ENCODE measurements around the gene TFG.

TFG gene

DNA sequence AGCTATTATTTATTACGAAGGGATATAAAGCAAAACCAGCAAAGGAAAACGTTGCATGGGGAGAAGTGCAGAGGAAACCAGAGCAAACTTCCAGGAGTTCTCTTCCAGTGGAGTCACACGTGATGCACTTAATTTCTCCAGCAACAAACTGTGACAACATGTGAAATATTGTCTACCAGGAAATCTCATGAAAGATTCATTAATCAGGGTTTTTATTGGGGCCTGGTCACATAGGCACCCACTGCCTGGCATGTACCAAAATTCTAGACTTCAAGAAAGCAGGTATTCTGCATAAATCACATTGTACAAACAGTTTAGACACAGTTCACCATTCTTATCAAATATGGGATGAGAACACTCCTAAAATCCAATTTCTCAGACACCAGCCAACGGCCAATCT is 5.4 kb upstream of the TFG start:
- in situ Hi-C loops (cut with HindIII; ENCODE audit: low sequenced_read_pairs), result no loop called here

DNA sequence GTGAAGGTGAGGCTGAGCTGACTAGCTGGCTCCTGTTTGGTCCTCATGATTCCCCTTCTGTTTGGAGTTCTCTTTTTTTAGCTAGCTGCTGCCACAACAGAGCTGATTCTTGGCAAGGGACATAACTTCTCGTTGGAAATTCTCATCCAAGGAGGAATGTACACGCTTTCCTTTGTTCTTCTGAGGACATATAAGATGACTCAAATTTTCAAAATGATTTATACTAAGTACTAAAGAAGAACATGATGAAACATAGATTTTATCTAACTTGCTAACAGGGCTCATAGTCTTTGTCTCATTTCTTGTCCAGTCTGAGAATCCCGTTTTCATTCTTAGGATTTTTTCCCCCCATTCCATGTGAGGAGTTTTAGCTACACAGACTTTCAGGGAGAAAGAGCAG is 2.9 kb upstream of the TFG start:
- in situ Hi-C loops (cut with HindIII; ENCODE audit: low sequenced_read_pairs), result no loop called here

DNA sequence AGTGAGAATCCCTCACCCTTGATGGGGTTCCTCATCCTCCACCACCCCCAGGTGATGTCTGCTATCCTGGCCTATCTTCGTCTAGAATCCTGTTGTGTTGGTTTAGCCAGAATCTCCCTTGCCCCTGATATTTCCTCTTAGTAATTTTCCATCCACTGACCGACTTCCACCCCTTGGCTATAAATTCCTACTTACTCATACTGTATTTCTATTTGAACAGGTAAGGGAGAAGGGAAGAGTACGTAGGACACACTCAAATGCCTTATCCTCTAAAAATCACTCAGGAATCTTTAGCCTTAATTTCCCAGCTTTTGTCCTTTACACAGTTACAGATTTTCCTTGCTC is 678 bp upstream of the TFG start:
- in situ Hi-C loops (cut with HindIII; ENCODE audit: low sequenced_read_pairs), result no loop called here

DNA sequence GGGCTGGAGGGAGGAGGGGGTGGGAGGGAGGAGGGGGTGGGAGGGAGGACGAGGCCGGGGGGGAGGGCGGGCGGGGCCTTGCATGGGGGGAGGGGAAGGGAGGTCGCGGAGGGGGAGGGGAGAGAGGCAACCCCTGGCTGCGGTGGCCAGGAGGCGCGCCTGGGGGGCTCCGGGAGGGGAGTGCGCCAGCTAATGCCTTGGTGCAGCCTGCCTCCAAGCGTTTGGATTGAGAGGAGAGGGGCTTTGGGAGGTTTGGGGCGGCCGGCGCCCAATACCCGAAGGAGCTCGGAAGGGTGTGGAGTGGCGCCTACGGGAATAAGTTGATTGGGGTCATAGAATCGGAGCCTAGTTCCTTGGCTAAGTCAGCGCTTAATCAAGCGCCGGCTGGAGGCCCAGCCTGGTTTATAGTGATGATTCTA is 557 bp downstream of the TFG start:
- in situ Hi-C loops (cut with HindIII; ENCODE audit: low sequenced_read_pairs), result no loop called here

DNA sequence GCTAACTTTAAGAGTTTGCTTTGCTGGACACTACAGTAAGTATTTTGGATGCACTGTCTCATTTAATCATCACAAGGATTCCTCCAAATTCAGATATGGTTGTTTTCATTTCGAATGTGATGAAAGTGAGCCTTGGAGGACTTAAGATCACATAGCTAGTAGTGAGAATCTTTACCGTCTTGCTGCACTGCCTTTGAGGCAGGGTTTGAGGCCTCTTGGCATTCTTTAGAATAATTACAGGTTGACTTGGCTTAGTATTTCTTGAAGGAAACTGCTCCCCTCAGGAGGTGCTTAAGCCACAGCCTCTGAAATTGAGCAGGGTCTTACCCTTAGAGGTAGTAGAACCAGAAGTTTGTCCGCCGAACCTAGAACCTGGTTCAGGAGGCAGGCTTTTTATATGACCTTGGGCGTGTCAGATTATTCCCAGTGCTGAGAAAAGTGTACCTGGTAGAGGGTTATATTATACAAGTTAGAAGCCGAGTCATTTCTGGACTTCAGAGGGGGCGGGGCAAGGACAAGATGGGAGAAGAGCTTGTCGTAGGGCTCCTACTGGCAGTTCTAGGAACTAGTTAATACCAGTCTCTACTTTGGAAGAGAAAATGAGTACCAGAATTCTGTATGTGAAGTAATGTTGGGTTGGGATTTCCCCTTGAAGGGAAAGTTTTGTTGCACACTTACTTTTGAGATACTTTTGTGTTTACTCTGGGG is 1.1 kb downstream of the TFG start:
- in situ Hi-C loops (cut with HindIII; ENCODE audit: low sequenced_read_pairs), result no loop called here

DNA sequence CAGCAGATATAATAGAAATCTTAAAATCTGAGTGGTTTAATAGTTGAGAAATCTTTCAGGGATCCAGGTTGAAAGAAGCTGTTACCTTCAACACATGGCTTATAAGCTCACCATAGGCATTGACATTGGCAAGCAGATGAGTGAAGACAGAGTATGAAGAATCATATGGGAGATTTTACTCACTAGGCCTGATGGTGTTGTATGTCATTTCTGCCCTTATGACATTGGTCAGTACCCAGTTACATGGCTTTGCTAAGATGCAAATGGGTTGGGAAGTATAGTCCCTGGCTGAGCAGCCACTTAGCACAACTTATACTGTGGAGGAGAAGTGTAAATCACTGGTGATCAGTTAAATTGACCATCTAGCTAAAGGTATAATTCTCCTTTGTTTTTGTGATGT is 5.9 kb downstream of the TFG start:
- in situ Hi-C loops (cut with HindIII; ENCODE audit: low sequenced_read_pairs), result no loop called here

DNA sequence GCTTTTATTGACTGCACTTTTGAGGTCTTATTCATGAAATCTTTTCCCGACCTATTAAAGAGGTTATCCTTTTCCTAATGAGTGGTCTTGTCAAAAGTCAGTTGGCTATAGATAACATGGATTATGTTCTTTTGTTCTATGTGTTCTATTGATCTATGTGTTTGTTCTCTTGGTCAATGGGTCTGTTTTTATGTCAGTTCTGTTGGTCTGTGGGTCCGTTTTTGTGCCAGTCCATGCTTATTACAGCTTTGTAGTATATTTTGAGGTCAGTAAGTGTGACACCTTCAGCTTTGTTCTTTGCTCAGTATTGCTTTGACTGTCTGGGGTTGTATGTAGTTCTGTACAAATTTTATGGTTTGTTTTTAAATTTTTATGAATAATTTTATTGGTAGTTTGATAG is 7.8 kb downstream of the TFG start:
- in situ Hi-C loops (cut with HindIII; ENCODE audit: low sequenced_read_pairs), result no loop called here

DNA sequence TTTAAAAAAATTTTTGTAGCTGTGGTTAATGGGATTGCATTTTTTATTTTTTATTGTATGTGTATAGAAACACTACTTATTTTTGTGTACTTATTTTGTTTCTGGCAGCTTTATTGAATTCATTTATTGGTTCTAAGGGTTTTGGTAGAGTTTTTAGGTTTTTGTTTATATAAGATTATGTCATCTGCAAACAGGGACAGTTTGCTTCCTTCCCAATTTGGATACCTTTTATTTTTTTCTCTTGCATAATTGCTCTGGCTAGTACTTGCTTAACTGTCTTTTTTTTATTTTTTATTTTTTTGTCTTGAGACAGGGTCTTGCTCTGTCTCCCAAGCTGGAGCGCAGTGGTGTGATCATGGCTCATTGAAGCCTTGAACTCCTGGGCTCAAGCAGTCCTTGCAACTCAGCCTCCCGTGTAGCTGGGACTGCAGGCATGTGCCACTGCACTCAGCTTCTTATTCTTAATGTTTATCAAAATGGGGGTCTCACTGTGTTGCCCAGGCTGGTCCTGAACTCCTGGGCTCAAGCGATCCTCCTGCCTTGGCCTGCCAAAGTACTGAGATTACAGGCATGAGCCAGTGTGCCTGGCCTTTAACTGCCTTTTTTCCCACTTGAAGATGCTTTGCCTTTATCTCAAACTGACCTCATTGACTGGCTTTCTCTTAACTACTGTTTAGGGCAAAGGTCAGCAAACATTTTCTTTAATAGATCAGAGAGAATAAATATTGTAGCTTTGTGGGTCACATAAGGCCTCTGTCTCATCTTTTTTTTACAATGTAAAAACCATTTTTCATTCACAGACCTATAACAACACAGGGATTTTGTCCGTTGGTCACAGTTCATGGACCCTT is 8.6 kb downstream of the TFG start:
- in situ Hi-C loops (cut with HindIII; ENCODE audit: low sequenced_read_pairs), result no loop called here

DNA sequence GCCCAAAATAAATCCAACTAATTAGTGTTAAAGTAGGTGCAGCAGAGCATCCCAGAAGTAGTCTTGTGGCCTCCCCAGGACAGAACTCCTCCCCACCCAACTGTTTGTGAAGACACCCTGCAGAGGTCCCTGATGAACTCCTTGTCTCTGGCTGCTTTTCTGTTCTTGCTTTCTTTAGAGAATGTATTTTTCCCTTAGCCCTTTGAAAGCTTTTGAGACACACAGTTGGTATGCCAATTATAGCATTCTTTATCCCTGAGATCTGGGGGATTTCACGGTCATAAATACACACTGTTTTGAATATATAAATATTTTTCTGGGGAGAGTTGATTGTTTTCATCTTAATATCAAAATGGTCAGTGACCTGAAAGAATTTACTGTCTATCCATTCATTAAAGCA is 9.8 kb downstream of the TFG start:
- in situ Hi-C loops (cut with HindIII; ENCODE audit: low sequenced_read_pairs), result no loop called here

DNA sequence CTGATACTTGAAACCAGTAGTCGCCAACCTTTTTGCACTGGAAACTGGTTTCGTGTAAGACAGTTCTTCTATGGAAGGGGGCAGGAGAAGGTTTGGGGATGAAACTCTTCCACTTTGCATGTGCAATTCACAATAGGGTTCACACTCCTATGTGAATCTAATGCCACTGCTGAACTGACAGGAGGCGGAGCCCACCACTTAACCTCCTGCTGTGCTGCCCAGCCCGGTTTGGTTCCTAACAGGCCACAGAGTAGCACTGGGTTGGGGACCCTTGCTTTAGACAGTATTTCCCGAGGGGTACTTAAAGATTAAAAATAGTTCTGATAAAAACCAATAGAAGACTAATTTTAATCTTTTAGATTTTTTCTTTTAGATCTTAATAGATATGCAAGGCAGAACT is 11.1 kb downstream of the TFG start:
- in situ Hi-C loops (cut with HindIII; ENCODE audit: low sequenced_read_pairs), result no loop called here

DNA sequence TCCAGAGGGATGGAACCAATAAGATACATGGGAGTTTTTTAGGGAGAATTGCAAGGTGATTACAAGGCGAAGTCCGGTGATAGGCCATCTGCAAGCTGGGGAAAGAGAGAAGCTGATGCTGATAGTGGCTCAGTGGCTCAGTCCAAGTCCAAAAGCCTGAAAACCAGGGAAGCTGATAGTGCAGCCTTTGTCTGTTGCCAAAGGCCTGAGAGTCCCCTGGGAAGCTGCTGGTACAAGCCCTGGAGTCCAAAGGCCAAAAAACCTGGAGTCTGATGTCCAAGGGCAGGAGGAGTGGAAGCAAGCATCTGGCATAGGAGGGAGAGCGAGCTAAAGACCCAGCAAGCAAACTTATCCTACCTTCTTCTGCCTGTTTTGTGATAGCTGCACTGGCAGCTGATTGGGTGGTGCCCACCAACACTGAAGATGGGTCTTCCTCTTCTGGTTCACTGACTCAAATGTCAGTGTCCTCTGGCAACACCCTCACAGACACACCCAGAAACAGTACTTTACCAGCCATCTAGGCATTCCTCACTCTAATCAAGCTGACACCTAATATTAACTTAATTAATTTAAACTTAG is 16.7 kb downstream of the TFG start:
- in situ Hi-C loops (cut with HindIII; ENCODE audit: low sequenced_read_pairs), result no loop called here

DNA sequence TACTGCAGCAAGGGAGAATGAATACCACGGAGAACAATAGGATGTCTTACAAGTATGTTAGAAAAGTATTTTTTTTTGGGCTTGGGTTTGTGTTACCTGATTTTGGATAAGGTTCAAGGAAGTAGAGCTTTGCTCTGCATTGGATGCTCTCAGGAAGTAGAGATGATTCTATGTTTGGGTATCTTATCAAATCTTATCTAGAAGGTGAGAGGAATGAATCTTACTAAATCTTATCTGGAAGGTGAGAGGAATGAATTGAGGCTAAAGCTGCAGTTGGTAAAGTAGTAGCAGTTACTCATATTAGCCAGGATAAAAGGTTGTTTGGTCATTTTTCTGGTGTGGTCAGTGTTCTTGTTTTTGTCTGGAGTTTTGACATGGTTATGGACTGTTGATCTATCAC is 17.4 kb downstream of the TFG start:
- in situ Hi-C loops (cut with HindIII; ENCODE audit: low sequenced_read_pairs), result no loop called here

DNA sequence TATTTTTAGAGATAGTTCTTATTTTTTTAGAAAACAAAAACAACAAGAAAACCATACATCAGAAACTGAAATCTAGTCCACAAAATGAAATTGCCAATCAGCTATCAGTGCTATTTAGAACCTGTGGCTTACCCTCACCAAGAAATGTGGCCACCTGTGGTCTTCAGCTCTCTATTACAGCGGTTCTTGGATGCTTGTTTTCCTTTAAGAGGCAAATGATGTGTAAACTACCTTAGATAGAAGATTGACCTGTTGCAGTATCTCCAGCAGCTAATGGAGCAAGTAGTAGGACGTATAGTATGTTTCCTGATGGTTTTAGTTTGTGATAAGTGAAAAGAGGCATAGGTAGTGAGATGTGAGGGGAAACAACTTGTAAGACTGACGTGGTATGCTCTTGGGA is 21.2 kb downstream of the TFG start:
- in situ Hi-C loops (cut with HindIII; ENCODE audit: low sequenced_read_pairs), result no loop called here

DNA sequence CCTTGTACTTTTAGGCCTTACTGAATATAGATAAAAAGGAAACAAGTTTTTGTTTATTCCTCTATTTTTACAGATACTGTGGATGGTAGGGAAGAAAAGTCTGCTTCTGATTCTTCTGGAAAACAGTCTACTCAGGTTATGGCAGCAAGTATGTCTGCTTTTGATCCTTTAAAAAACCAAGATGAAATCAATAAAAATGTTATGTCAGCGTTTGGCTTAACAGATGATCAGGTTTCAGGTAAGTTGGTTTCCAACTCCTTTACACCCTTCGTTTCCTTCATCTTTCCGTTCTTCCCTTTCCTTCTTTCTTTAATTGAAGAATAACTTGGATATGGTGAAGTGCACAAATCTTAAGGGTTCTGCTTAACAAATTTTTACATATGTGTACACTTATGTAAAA is 23.1 kb downstream of the TFG start:
- in situ Hi-C loops (cut with HindIII; ENCODE audit: low sequenced_read_pairs), result no loop called here

DNA sequence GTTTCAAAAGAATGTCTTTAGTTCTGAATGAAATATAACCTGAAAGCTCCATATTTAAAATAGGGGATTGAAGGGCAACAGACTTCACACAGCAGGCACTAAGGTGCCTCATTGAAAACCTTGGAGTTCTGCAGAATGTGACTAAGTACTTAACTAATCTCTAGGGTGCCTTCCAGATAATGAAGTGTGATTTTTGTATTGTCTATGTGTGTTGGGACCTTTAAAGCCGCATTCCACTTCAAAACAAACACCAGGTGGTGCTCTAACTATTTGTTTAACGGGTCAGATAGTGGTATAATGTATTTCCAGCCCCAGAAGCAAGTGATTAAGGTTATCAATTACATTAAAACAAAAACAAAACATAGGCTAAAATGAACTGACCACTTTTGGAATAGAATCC is 28.0 kb downstream of the TFG start:
- in situ Hi-C loops (cut with HindIII; ENCODE audit: low sequenced_read_pairs), result no loop called here

DNA sequence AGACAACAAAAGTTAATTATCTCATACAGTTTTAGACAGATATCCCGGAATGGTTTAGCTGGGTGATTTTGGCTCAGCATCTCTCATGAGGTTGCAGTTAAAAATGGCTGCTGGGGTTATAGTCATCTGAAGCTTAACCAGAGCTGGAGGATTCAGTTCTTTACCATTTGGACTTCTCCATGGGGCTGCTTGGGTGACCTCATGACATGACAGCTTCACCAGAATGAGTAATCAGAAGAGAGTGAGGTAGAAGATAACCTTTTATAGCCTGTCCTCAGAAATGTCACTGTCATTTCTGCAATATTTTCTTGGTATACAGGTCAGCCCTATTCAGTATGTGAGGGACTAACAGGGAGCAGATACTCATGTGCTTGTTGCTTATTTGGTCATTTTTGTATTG is 30.9 kb downstream of the TFG start:
- in situ Hi-C loops (cut with HindIII; ENCODE audit: low sequenced_read_pairs), result no loop called here

DNA sequence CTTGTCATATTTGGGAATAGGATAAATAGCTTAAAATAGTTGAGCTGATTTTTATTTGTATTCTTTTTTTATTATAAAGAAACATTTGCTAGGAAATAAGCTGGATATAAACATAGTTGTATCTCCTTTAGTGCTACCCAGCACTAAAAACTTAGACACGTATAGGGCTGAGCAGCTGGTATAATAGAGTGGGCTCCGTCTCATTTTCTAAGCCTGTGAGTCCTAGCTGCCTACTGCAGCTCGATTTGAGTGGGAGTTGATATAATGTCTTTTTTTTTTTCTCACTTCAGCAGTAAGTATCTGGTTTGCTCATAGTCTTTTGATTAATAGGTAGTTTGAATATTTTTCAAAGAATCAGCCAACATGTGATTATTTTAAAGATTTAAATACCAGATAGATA is 34.2 kb downstream of the TFG start:
- in situ Hi-C loops (cut with HindIII; ENCODE audit: low sequenced_read_pairs), result no loop called here

DNA sequence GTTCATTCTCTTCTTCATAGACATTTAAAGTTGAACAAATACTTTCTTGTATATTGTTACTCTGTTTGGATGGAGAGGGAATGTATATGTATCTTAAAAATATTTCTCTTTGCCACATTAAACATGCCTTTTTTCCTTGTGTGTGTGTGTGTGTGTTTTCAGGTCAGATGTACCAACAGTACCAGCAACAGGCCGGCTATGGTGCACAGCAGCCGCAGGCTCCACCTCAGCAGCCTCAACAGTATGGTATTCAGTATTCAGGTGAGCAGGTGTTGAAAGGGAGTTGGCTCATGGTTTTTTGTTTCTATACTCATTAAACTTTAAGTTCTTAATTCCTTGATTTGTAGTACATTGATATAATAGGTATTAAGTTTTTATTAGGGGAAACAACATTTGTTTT is 35.4 kb downstream of the TFG start:
- in situ Hi-C loops (cut with HindIII; ENCODE audit: low sequenced_read_pairs), result no loop called here

DNA sequence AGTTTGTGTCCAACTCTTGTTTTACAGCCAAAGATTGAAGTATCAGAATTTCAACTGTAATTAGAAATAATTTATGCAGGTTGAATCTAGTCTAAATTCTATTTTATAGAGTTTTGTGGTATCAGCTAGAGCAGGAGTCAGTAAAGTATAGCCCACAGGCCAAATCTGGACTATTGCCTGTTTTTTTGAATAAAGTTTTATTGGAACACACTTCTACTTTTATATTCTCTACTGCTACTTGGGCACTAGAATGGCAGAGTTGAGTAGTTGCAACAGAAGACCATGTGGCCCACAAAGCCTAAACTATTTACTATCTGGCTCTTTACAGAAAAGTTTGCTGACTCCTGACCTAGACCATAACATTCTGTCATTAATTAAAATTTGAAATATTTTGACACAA is 36.3 kb downstream of the TFG start:
- in situ Hi-C loops (cut with HindIII; ENCODE audit: low sequenced_read_pairs), result no loop called here

DNA sequence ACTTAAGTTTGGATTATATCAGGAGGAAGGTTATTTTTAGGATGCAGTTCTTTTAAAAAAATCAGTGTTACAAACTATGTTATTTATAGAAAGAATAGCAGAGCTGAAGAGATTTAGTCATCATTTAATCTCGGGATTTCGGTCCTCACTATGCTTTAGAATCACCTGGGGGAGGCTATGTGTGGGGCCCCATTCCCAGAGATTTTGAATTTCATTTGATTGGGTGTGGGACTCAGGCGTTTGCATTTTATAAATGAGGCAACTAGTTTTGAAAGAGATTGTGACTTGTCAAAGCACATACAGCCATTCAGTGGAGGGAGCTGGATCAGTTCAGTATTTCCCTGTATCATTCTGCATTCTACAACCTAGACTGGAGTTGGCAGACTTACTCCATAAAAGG is 36.8 kb downstream of the TFG start:
- in situ Hi-C loops (cut with HindIII; ENCODE audit: low sequenced_read_pairs), result no loop called here

DNA sequence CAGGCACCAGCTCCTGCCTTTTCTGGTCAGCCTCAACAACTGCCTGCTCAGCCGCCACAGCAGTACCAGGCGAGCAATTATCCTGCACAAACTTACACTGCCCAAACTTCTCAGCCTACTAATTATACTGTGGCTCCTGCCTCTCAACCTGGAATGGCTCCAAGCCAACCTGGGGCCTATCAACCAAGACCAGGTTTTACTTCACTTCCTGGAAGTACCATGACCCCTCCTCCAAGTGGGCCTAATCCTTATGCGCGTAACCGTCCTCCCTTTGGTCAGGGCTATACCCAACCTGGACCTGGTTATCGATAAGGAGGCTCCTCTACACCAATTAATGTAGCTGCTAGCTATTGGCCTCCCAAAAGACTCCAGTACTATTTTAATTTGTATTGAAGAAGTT is 38.9 kb downstream of the TFG start:
- in situ Hi-C loops (cut with HindIII; ENCODE audit: low sequenced_read_pairs), result no loop called here

DNA sequence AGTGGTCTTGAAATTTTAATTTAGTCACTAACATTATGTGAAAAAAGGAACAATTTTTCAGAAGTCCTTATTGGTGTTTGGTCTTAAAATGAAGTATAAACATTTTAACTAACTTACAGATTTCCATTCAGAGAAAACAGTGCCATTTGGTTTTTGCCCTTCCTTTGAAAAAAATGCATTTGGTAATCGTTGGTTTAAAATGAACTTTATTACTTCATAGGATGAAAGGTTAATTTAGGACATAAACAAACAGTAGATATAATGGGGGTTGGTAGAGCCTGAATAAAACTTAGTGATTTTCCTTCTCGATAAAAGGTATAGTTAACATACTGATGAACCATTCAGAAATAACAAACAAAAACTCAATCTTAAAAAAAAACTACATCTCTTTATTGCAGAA is 39.7 kb downstream of the TFG start:
- in situ Hi-C loops (cut with HindIII; ENCODE audit: low sequenced_read_pairs), result no loop called here
